Left colon (tissue), 2 donors: ENCODE results near the gene PITPNB. TPM values are rescaled to one million over a fixed set of nuclear protein-coding genes. Genes with fewer than 3 reads are reported as not detected.

Source experiments
- ATAC-seq: fragments of 200-7000 bp; cut with Tn5 transposase; one replicate; pipeline ENCODE4 v1.9.1; 2020; ENCODE audit warnings: mild to moderate bottlenecking, moderate library complexity
- DNase-seq, 2 donors: peaks; one replicate each; pipeline ENCODE4 v3.0.0-alpha.2; 2020
- intact Hi-C, 2 donors: fragments of 100-400 bp; cut with DNase I in 1 of 2; cut with micrococcal nuclease in 1 of 2; formaldehyde crosslinking; loops; one replicate each; pipeline versions ENCODE4 v1.11.2 to v1.14.0; 2022; cut with DNase I, micrococcal nuclease
- microRNA-seq, 2 donors: library from miRNA; unstranded; fragments of <30 nt; microRNA quantifications; one replicate each; pipeline versions ENCODE4 v1.1.0 to v1.2.0, GENCODE V29; 2020
- total RNA-seq, 2 donors: library from RNA; stranded (reverse); fragmentation: NEBNext Ultra II Directional; extraction: Animal tissue kit (Norgen Biotek cat#: 25700); gene quantifications; one replicate each; pipeline ENCODE4 v1.2.1, GENCODE V29; 2021
- donor health status: DM: no; HTN: no; CAD: no.
- donor health status: DM: yes; HTN: yes; CAD: no.

Gene PITPNB
- total RNA-seq, 2 donors from 2014 or later, result 44.4 to 46.7 TPM

DNA sequence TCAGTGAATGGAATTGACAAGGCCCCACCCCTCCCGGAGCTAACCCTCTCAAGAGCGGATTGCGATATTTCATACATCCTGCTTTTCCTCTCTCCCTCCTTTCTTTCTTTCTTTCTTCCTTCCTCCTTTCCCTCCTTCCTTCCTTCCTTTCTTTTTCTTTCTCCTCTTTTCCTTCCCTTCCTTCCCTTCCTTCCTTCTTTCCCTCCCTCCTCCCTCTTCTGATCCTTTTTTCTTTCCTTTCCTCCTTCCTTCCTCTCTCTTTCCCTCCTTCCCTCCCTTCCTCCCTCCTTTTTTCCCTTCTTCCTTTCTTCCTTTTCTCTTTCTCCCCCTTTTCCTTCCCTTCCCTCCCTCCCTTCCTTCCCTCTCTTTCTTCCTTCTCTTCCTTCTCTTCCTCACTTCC lies 102.5 kb downstream of the PITPNB start:
- DNase-seq, result no peak
- ATAC-seq, result no peak
- intact Hi-C loops, result loop anchor here in 1 of 2 donors (10.0 kb wide), 1 partner anchor 402 kb away; no protein-coding TSS in a partner anchor

DNA sequence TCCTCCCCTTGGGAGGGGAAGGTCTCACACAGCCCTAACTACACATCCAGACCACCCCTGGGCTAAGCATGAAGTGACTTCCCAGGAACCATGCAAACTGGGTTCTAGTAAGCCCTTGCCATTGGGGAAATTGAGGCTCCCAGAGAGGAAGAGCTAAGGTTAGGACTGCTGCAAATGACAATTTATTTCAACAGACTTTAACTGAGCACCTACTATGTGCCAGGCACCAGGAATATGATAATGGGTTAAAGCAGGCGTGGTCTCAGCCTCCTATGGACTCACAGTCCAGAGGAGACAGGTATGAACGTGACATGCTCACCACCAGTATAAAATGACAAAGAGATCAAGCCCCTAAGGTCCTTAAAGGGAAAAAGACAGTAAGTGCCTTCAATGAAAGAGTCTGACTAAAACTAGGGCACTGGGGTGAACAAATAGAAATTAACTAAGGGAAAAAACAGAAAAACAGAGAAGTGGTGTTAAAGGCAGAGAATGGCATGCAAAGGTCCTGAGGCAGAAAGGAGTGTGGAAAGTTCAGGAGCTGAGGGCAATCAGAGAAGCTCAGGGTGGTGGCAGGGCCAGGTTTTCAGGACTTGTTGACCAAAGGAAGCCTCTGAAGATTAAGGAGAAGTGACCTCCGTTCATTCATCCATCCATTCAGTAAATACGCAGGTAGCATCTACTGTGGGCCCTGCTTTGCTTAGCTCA lies 103.1 kb downstream of the PITPNB start:
- intact Hi-C loops, result loop anchor here in 1 of 2 donors (10.0 kb wide), 1 partner anchor 401 kb away; no protein-coding TSS in a partner anchor
- ATAC-seq (no peak), DNase-seq (no peak)

DNA sequence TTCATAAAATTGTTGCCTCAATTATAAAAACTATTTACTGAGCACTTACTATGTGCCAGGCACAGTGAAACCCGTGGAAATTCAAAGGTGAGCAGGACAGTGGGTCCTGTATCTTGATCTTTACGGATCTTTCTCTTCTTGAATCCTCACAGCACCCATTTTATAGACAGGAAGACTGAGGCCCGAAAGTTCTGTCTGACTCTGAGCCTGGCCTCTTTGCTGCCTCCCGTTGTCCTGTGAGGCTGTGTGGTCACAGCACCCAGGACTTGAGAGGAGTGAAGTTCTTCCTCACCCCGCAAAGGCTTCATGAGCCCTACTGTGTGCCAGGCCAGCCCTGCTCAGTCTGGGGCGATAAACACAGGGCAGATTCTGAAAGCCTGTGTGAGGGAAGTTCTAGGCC lies 104.1 kb downstream of the PITPNB start:
- ATAC-seq (no peak), DNase-seq (no peak)
- intact Hi-C loops, result loop anchor here in 1 of 2 donors (10.0 kb wide), 1 partner anchor 400 kb away; no protein-coding TSS in a partner anchor

DNA sequence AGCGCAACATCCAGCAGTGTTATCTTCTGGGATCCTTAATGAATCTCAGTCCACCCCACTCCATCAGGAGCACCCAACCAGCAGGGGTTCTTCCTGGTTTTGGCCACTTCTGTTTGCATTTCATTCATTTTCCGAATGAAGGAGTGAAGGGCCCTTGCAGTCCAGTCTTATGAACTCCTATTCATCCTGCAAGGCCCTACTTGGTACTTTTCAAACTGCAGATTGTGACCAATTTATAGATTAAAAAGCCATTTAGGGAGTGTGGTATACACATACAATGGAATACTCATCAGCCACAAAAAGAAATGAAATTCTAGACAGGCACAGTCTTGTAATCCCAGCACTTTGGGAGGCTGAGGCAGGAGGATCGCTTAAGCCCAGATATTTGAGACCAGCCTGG lies 107.3 kb downstream of the PITPNB start:
- intact Hi-C loops, result loop anchor here in 1 of 2 donors (10.0 kb wide), 1 partner anchor 397 kb away; no protein-coding TSS in a partner anchor
- ATAC-seq, result no peak
- no peak for DNase-seq

DNA sequence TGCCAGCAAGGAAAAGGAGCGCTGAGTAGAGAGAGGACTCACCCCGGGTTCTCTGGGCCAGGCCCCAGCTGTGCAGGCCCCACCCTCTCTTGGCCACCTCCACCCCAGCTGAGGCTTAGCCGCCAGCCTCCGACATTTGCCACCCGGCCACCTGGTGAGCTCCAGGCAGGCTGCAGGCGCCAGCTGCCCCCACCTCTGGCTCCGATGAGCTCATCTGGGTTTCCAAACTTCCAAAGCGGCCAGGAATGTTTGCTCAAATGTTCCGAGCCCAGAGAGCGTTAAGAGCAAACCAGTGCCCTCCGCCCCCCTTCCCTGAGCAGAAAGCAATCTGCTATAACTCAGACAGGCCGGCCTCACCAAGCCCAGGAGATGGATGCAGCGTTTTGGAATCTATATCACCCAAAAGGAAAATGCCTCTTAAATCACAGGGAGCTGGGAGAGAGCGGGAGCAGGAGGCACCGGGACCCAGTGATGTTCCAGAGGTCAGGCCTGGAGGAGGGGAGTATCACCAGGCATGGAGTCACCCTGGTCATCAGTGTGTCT lies 108.4 kb downstream of the PITPNB start:
- peak; percentile 50 for ATAC-seq
- no peak for DNase-seq
- intact Hi-C loops, result loop anchor here in 1 of 2 donors (10.0 kb wide), 1 partner anchor 396 kb away; no protein-coding TSS in a partner anchor

DNA sequence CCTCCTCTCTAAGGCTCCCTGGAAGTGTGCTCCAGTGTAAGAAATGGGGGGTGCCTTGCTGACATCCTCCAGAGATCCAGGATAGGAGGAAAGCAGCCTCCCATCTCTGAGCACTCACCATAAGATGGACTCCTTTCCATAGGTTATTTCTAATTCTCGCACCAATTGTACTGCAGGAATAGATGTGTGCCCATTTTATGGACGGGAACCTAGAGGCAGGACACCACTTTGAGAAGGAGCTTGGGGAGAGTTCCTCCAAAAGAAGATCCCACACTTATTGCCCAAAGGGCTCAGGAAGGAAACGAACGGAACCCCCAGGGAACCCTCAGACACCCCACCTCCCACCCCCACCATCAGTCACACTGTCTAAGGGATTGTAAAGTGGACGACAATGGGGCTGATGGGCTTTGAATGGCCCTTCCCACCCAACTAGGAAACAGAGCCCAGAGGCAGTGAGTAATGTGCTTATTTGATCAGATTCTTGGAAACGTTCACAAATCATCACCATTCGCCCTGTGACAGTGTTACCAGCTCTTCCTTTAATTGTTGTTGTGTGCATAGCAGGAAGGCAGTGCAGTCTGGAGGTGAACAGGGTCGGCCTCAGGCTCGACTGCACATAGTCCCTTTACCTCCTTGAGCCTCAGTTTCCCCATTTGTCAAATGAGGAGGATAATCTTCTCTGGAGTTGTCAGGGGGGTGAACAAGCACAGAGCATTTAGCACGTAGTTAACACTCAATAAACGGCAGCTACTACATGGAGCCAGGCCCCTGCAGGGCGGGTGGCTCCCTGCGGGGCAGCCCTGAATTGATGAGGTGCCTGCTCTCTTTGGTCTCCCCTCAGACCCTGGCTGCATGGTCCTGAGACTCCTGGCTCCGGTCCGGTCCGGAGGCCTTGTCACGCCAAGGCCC lies 109.1 kb downstream of the PITPNB start:
- ATAC-seq, result no peak
- intact Hi-C loops, result loop anchor here (5.0 to 10.0 kb wide), 2 partner anchors 395 to 1053 kb away; no protein-coding TSS in a partner anchor
- DNase-seq, result no peak

DNA sequence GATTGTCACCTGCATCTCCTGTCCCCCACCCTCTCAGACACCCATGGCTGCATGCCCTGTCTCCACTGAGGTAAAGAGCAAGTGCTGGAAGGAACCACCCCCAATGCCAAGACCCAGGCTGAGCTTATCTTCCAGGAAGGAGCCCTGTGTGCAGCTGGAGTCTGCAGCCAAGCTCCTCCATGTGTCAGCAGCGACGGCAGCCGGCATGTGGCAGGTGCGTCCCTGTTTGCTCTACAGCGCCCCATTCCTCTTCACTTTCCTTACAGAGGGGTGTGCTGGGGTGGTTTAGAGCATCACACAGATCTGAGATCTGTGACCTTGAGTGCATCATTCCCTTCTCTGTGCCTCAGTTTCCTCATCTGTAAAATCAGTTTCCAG lies 109.8 kb downstream of the PITPNB start:
- intact Hi-C loops, result loop anchor here in 1 of 2 donors (5.0 kb wide), 1 partner anchor 1052 kb away; no protein-coding TSS in a partner anchor
- ATAC-seq (no peak), DNase-seq (no peak)

DNA sequence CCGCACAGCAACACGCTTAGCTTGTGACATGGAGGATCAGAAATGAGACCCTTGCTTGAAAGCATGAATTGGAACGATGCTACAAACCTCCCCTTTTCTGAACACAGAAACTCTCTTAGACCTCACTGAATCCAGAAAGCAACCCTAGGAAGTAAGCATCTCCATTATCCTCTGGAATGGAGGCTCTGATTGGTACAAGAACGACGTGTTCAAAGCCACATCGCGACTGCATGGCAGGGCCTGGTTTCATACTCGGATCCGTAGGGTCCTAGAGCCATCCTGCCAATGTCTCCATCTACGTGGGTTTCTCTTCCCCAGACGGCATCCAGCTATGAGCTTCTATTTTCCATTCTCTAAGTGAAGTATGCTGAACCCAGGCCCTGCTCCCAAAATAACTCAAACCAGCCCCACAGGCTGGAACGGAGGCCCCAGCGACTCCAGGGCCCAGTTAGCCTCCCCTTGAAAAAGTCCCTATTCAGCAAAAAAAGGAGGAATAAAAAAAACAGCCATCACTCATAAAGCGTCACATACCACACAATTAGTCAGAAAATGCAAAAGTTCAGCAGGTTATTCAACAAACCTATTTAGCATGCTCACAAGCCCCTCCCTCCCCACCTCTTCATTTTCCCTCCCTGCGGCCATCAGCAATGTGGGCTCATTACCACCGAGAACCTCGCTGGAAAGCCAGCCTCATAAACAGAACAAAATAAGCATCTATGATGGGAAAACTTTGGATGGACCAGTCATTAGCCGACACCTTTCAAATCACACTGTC lies 110.4 kb downstream of the PITPNB start:
- DNase-seq (no peak), ATAC-seq (no peak)
- intact Hi-C loops, result loop anchor here in 1 of 2 donors (5.0 kb wide), 1 partner anchor 1051 kb away; no protein-coding TSS in a partner anchor

DNA sequence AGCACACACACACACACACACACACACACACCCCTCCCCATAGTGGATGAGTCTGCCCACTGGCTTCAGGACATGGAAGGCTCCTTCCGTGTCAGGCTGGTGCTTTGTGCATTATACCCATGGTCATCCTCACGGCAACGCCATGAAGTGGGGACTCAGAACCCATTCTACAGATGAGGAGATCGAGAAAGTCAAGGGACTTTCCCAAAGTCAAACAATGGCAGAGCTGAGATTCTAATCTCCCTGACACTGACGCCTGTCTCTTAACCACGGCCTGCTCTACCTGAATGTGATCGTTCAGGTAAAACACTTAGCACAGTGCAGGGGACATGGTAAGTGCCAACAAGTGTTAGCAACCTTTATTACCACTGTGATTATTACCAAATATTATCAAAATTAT lies 113.2 kb downstream of the PITPNB start:
- ATAC-seq (no peak), DNase-seq (no peak)
- intact Hi-C loops, result loop anchor here in 1 of 2 donors (5.0 kb wide), 1 partner anchor 1049 kb away; no protein-coding TSS in a partner anchor

DNA sequence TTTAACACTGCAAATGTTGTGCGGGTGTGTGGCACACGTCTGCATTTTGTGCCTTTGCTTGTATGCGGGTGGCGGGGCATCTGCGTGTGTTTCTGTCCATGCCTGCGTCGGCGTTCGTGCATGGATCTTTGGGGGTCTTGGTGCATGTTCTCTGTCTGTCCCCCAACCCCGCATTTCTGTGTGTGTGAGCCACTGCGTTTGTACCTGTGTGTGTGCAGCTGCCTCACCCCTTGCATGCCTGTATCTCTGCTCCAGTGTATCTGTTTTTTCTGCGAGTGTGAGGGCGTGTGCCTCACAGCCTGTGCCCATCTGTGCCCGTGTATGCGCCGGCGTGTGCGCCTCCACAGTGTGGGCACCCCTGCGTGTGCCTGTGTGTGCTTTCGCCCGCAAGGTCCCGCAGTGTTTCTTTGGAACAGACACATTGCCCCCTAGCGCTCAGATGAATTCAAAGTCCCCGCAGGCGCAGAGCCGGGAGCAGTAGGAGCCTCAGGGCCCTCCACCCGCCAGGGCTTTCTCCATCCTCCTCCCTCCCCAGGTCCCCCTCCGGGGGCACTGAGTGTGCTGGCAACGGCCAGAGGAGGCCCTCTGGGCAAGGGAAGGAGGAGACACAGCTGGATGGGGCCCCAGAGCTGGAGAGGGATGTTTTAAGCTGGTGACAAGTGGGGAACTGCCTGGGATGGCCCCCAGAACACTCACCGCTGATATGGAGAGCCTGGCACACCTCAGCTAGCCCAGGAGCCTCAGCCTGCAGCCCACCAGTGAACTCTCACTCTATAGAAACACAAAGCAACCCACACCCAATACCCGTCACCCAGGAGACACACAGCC lies 114.4 kb downstream of the PITPNB start:
- intact Hi-C loops, result loop anchor here in 1 of 2 donors (5.0 kb wide), 1 partner anchor 1047 kb away; no protein-coding TSS in a partner anchor
- ATAC-seq (peak; percentile 73), DNase-seq (peak in 1 of 2 donors; percentile 61)

DNA sequence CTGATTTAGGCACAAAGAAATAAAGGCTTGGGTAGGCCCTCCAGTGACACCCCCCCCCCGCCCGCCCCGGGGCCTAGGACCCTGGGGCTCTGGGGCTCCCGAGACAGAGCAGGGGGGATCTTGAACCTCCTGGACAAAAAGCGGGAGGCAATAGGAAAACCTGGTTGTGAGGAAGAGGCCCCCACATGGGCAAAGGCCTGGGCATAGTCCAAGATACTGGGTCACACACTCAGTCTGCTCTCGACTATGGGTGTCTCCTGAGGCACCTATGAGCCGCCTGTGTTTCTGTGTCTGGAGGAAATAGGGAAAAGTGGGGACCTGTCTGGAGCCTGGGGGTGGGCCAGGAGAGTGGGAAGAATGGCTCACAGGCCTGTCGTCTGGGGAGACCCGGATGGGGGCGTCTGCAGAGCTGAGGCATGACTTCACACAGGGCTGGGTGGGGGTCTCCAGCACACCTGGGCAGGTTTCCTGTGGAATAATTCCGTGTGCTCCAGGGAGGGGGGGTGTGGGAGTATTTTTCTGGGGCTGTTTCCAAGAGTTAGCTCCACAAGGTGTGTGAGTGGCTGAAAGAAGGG lies 115.1 kb downstream of the PITPNB start:
- DNase-seq (no peak), ATAC-seq (no peak)
- intact Hi-C loops, result no loop called here

DNA sequence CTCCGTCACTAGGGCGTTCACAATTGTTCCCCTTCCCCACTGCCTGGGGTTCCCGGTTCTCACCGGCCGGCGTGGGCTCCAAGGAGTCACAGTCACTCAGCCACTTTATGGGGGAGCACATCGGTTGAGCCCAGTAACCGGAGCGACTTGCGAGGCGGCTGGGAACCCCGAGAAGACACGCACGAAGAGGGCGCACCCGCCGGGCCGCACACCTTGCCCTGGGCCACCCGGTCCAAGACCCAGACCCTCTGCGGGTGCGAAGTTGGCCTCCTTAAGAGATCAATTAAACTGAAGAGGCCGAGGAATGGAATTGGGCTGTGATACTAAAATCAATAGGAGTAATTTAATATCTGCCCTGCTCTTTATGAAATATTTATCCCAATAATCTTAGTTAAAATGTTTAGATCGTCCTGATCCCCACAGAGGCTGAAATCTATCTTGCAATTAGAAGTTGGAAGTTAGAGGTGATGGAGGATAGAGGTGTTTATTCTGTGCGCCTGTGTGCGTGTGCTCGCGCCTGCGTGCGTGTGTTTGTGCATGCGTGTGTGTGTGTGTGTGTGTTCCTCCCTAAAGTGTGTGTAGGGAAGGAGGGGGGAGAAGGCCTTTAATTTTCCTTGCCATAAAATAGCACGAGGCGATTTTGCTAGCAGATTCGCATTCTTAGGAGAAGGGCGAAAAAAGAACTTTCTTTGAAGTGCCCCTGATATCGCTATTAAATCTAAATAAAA lies 116.5 kb downstream of the PITPNB start:
- DNase-seq, result no peak
- no peak for ATAC-seq
- intact Hi-C loops, result no loop called here

Small RNA genes within 50 kb of the gene (microRNA-seq; reads per million reads assigned to microRNA genes)
- gene MIR3199-1 (0 reads per million in 2 donors), gene MIR3199-2 (0 reads per million in 2 donors)

Other genes starting within 250 kb of the PITPNB start
- gene MN1, start 117.5 kb downstream of the PITPNB start, total RNA-seq, result 1 to 10 TPM in 1 of 2 donors, under 1 TPM in 1; 0.92 to 2.3 TPM